NCI-H2107 (cell line): ENCODE measurements around the gene TPR.

Experiments
- DNase-seq: peaks from one replicate; lab custom pipeline; 2025; lab: John Stamatoyannopoulos, UW

TPR gene

GRCh38 chr1:186289943-186290545 is 85.0 kb downstream of the TPR start:
- DNase-seq, result no peak

- no peak for DNase-seq
Observed at GRCh38 chr1:186286615-186287315, 88.3 kb downstream of the TPR start.

GRCh38 chr1:186283374-186283773 is 91.7 kb downstream of the TPR start:
- DNase-seq, result no peak

GRCh38 chr1:186282466-186282865 is 92.6 kb downstream of the TPR start:
- no peak for DNase-seq

- no peak for DNase-seq
Observed at GRCh38 chr1:186275822-186276221, 99.2 kb downstream of the TPR start.

- DNase-seq, result no peak
Observed at GRCh38 chr1:186272486-186272885, 102.6 kb downstream of the TPR start.

- DNase-seq, result no peak
Observed at GRCh38 chr1:186271032-186271431, 104.0 kb downstream of the TPR start.
